SH-SY5Y (cell line): ENCODE results near the gene HIP1R.

ENCODE experiments used
- GATA2 ChIP-seq: IDR thresholded peaks from 2 replicates; pipeline ENCODE4 v1.6.1; 2011; ENCODE audit warnings: mild to moderate bottlenecking, low read depth, low read length
- GATA3 ChIP-seq: IDR thresholded peaks from 2 replicates; pipeline ENCODE4 v1.6.1; 2011; ENCODE audit warnings: low read depth, mild to moderate bottlenecking, low read length, moderate library complexity

DNA sequence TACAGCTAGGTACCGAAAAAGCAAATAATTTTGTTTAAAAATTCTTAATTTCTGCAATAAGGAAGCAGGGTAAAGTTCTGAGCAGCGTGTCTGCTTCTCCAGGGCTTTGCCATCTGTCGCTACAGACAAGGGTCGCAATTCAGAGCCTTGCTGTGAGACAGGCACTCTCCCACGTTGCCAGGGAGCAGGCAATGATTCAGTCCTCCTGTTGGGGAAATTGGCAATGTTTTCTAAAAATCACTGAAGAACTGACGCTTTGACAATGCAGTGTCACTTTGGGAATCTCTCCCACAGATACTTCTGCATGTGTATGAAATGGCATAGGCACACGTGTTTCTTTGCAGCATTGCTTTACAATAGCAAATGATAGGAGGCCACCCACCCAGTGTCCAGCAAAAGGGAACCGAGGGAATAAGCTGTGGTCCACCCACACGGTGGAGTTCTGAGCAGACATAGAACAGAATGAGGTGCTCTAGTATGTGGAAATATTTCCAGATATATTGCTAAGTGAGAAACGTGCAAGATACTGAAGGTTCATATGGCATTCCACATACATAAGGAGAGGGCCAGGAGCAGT lies 16.0 kb upstream of the HIP1R start:
- TF ChIP-seq GATA3 (no peak), GATA2 (no peak)
